Ishikawa (cell line): ENCODE measurements around the gene ZBTB8A.

Source experiments
- CEBPB ChIP-seq: IDR thresholded peaks from 2 replicates; pipeline ENCODE4 v1.6.1; 2012
- TAF1 ChIP-seq: IDR thresholded peaks from 2 replicates; pipeline ENCODE4 v1.6.1; 2012; ENCODE audit warnings: low read depth, mild to moderate bottlenecking
- YY1 ChIP-seq: IDR thresholded peaks from 2 replicates; pipeline ENCODE4 v1.6.1; 2012; ENCODE audit warnings: low read depth
- TF ChIP-seq, protein P1 (sequence below): IDR thresholded peaks from 2 replicates; pipeline ENCODE4 v1.6.1; 2012
- TF ChIP-seq, protein P2 (sequence below): IDR thresholded peaks from 2 replicates; pipeline ENCODE4 v1.6.1; 2012; ENCODE audit warnings: low read depth, mild to moderate bottlenecking

DNA sequence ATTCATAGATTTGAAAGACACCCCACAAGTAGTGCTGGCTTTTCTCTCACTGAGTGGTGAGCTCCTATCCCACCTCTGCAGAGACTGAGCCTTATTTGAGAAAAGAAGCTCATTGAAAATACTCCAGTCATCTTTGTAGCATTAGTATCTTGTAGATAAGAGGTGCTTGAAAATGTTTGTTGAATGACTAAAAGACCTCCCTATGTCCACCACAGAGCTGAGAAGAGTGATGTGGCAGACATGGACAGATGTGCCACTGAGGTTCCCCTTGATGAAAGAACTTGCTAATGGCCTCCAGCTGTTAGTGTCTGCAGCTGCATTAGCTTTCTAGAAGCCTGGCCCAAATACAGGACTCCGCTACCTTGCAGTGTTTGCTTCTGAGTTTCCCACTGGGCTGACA is 29.3 kb upstream of the ZBTB8A start:
- TF ChIP-seq TAF1 (no peak), CEBPB (no peak), YY1 (no peak)
- TF ChIP-seq, protein P1, sequence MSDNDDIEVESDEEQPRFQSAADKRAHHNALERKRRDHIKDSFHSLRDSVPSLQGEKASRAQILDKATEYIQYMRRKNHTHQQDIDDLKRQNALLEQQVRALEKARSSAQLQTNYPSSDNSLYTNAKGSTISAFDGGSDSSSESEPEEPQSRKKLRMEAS = no peak
- TF ChIP-seq, protein P2, sequence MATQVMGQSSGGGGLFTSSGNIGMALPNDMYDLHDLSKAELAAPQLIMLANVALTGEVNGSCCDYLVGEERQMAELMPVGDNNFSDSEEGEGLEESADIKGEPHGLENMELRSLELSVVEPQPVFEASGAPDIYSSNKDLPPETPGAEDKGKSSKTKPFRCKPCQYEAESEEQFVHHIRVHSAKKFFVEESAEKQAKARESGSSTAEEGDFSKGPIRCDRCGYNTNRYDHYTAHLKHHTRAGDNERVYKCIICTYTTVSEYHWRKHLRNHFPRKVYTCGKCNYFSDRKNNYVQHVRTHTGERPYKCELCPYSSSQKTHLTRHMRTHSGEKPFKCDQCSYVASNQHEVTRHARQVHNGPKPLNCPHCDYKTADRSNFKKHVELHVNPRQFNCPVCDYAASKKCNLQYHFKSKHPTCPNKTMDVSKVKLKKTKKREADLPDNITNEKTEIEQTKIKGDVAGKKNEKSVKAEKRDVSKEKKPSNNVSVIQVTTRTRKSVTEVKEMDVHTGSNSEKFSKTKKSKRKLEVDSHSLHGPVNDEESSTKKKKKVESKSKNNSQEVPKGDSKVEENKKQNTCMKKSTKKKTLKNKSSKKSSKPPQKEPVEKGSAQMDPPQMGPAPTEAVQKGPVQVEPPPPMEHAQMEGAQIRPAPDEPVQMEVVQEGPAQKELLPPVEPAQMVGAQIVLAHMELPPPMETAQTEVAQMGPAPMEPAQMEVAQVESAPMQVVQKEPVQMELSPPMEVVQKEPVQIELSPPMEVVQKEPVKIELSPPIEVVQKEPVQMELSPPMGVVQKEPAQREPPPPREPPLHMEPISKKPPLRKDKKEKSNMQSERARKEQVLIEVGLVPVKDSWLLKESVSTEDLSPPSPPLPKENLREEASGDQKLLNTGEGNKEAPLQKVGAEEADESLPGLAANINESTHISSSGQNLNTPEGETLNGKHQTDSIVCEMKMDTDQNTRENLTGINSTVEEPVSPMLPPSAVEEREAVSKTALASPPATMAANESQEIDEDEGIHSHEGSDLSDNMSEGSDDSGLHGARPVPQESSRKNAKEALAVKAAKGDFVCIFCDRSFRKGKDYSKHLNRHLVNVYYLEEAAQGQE = no peak
